ENCODE data around the gene ZNF816.
"Not testable (repeated sequence)": the region's sequence is repeated elsewhere in the genome, so short reads cannot be mapped to it uniquely, and the experiment has no call there.

DNA sequence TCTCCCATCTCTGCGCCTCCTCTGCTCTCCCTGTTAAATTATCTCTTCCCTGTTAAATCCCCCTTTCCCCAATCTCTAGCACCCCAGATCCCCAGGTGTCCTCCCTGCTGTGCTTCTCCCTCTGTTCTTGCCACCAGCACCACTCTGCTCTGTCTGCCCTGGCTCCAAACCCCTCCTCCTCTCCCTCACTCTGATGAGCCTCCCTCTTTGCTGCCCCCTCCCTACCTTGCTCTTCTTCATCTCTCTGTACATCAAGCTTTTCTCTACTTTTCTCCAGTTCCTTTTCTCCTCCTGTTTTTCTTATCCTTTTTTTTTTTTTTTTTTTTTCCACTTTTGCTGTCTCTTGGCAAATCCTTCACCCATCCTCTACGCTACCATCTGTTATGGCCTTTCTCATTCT is 21.2 kb downstream of the ZNF816 start:
- TF ChIP-seq, protein P1, sequence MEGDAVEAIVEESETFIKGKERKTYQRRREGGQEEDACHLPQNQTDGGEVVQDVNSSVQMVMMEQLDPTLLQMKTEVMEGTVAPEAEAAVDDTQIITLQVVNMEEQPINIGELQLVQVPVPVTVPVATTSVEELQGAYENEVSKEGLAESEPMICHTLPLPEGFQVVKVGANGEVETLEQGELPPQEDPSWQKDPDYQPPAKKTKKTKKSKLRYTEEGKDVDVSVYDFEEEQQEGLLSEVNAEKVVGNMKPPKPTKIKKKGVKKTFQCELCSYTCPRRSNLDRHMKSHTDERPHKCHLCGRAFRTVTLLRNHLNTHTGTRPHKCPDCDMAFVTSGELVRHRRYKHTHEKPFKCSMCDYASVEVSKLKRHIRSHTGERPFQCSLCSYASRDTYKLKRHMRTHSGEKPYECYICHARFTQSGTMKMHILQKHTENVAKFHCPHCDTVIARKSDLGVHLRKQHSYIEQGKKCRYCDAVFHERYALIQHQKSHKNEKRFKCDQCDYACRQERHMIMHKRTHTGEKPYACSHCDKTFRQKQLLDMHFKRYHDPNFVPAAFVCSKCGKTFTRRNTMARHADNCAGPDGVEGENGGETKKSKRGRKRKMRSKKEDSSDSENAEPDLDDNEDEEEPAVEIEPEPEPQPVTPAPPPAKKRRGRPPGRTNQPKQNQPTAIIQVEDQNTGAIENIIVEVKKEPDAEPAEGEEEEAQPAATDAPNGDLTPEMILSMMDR (IDR thresholded peaks at IDR 0.05) = not testable (repeated sequence)
- peak in 1 of 2 donors; percentile 18 for TF ChIP-seq POLR2A (IDR thresholded peaks at IDR 0.05)
